T-helper 17 cell (primary cell): ENCODE data around the gene KATNAL1. TPM values are rescaled to one million over a fixed set of nuclear protein-coding genes. Genes with fewer than 3 reads are reported as not detected.

Experiments
- ATAC-seq: fragments of 150-1000 bp; cut with Tn5 transposase; 2 replicates; pipeline ENCODE4 v1.10.0; 2021; ENCODE audit warnings: mild to moderate bottlenecking, moderate library complexity
- DNase-seq, 3 donors: peaks; one replicate each; pipeline versions ENCODE4 v3.0.0 to v3.0.0-alpha.2; 2020 to 2021
- H3K9me3 ChIP-seq: one replicate; pipeline ENCODE4 v1.7.0; 2013; ENCODE audit warnings: low read length, mild to moderate bottlenecking; ENCODE audit not compliant: control insufficient read depth, poor library complexity, severe bottlenecking
- H3K27ac Mint-ChIP-seq: one replicate; pipeline ENCODE4 v1.8.0; 2022; ENCODE audit warnings: mild to moderate bottlenecking, moderate library complexity, mixed read lengths
- H3K27me3 Mint-ChIP-seq: one replicate; pipeline ENCODE4 v1.8.0; 2022; ENCODE audit warnings: mixed read lengths
- H3K36me3 Mint-ChIP-seq: one replicate; pipeline ENCODE4 v1.8.0; 2022; ENCODE audit warnings: low read depth, mixed read lengths
- H3K4me1 Mint-ChIP-seq: one replicate; pipeline ENCODE4 v1.8.0; 2022; ENCODE audit warnings: mild to moderate bottlenecking, mixed read lengths
- H3K4me3 Mint-ChIP-seq: one replicate; pipeline ENCODE4 v1.8.0; 2022; ENCODE audit warnings: mild to moderate bottlenecking, moderate library complexity, mixed read lengths
- total RNA-seq, 4 donors: library from RNA in 2 of 4; stranded (reverse) in 2 of 4; gene quantifications; one replicate each; pipeline ENCODE4 v1.2.3 and lab custom pipeline; 2022 to 2026

The KATNAL1 gene
- total RNA-seq, 2 donors from 2014 or later, result 10.6 to 11.8 TPM

- Mint-ChIP-seq H3K4me3 (no peak overlapping the region), H3K27me3 (no peaks in the 10 kb centered on the region), H3K27ac (no peak overlapping the region), H3K4me1 (peaks cover 7% of the 10 kb centered on the region), H3K36me3 (peaks cover 3% of the 10 kb centered on the region)
- ATAC-seq (no peak), DNase-seq (no peak)
- no peaks in the 10 kb centered on the region for H3K9me3 ChIP-seq
Measured at GRCh38 chr13:30322428-30322827, 15.1 kb upstream of the KATNAL1 start.

- ATAC-seq (no peak), DNase-seq (no peak)
- H3K27me3 Mint-ChIP-seq, result no peaks in the 10 kb centered on the region
- no peak overlapping the region for H3K4me3 Mint-ChIP-seq
- no peaks in the 10 kb centered on the region for H3K9me3 ChIP-seq
- peaks cover 3% of the 10 kb centered on the region for H3K36me3 Mint-ChIP-seq
- H3K27ac Mint-ChIP-seq, result no peak overlapping the region
- H3K4me1 Mint-ChIP-seq, result peaks cover 7% of the 10 kb centered on the region
Measured at GRCh38 chr13:30321256-30321655, 13.9 kb upstream of the KATNAL1 start.

- H3K9me3 ChIP-seq, result no peaks in the 10 kb centered on the region
- DNase-seq, result no peak
Measured at GRCh38 chr13:30319655-30320054, 12.3 kb upstream of the KATNAL1 start.

GRCh38 chr13:30319130-30319529 lies 11.8 kb upstream of the KATNAL1 start:
- Mint-ChIP-seq H3K4me3 (no peak overlapping the region), H3K36me3 (peaks cover 5% of the 10 kb centered on the region), H3K27me3 (no peaks in the 10 kb centered on the region), H3K4me1 (peaks cover 16% of the 10 kb centered on the region), H3K27ac (no peak overlapping the region)
- no peaks in the 10 kb centered on the region for H3K9me3 ChIP-seq
- DNase-seq (no peak), ATAC-seq (no peak)

More at GRCh38 chr13:30319655-30320054, 12.3 kb upstream of the KATNAL1 start:
- Mint-ChIP-seq H3K36me3 (peaks cover 3% of the 10 kb centered on the region), H3K4me1 (peaks cover 14% of the 10 kb centered on the region), H3K27me3 (no peaks in the 10 kb centered on the region), H3K4me3 (no peak overlapping the region), H3K27ac (no peak overlapping the region)
- no peak for ATAC-seq

GRCh38 chr13:30318026-30318425 lies 10.7 kb upstream of the KATNAL1 start:
- Mint-ChIP-seq H3K4me1 (peaks cover 15% of the 10 kb centered on the region), H3K36me3 (peaks cover 7% of the 10 kb centered on the region), H3K27me3 (no peaks in the 10 kb centered on the region), H3K4me3 (no peak overlapping the region), H3K27ac (no peak overlapping the region)
- no peak for DNase-seq
- no peak for ATAC-seq
- H3K9me3 ChIP-seq, result no peaks in the 10 kb centered on the region

GRCh38 chr13:30314562-30314961 lies 7.2 kb upstream of the KATNAL1 start:
- Mint-ChIP-seq H3K36me3 (peaks cover 4% of the 10 kb centered on the region), H3K27me3 (no peaks in the 10 kb centered on the region), H3K4me3 (no peak overlapping the region), H3K4me1 (peaks cover 12% of the 10 kb centered on the region), H3K27ac (no peak overlapping the region)
- ATAC-seq (no peak), DNase-seq (no peak)
- no peaks in the 10 kb centered on the region for H3K9me3 ChIP-seq

GRCh38 chr13:30314069-30314468 lies 6.7 kb upstream of the KATNAL1 start:
- Mint-ChIP-seq H3K36me3 (peaks cover 4% of the 10 kb centered on the region), H3K4me1 (peaks cover 12% of the 10 kb centered on the region), H3K4me3 (no peak overlapping the region), H3K27ac (no peak overlapping the region), H3K27me3 (no peaks in the 10 kb centered on the region)
- ATAC-seq (no peak), DNase-seq (no peak)
- H3K9me3 ChIP-seq, result no peaks in the 10 kb centered on the region

- ATAC-seq (no peak), DNase-seq (no peak)
- Mint-ChIP-seq H3K4me3 (no peak overlapping the region), H3K27ac (no peak overlapping the region), H3K36me3 (peaks cover 4% of the 10 kb centered on the region), H3K4me1 (peaks cover 18% of the 10 kb centered on the region), H3K27me3 (no peaks in the 10 kb centered on the region)
- H3K9me3 ChIP-seq, result no peaks in the 10 kb centered on the region
Measured at GRCh38 chr13:30313311-30313710, 6.0 kb upstream of the KATNAL1 start.

GRCh38 chr13:30312904-30313303 lies 5.6 kb upstream of the KATNAL1 start:
- peaks cover 18% of the 10 kb centered on the region for H3K4me1 Mint-ChIP-seq
- H3K4me3 Mint-ChIP-seq, result no peak overlapping the region
- peaks cover 4% of the 10 kb centered on the region for H3K36me3 Mint-ChIP-seq
- no peak for ATAC-seq
- no peaks in the 10 kb centered on the region for H3K9me3 ChIP-seq
- no peak overlapping the region for H3K27ac Mint-ChIP-seq
- H3K27me3 Mint-ChIP-seq, result no peaks in the 10 kb centered on the region
- no peak for DNase-seq

- H3K27me3 Mint-ChIP-seq, result no peaks in the 10 kb centered on the region
- H3K27ac Mint-ChIP-seq, result no peak overlapping the region
- H3K9me3 ChIP-seq, result no peaks in the 10 kb centered on the region
- no peak for ATAC-seq
- peak overlapping the region; percentile 25 for H3K4me3 Mint-ChIP-seq
- H3K4me1 Mint-ChIP-seq, result peaks cover 17% of the 10 kb centered on the region
- DNase-seq, result no peak
- H3K36me3 Mint-ChIP-seq, result no peaks in the 10 kb centered on the region
Measured at GRCh38 chr13:30308548-30308947, 1.2 kb upstream of the KATNAL1 start.

- no peaks in the 10 kb centered on the region for H3K36me3 Mint-ChIP-seq
- peaks cover 17% of the 10 kb centered on the region for H3K4me1 Mint-ChIP-seq
- DNase-seq (no peak), ATAC-seq (no peak)
- H3K27ac Mint-ChIP-seq, result peak overlapping the region; percentile 32
- H3K9me3 ChIP-seq, result no peaks in the 10 kb centered on the region
- peak overlapping the region; percentile 89 for H3K4me3 Mint-ChIP-seq
- H3K27me3 Mint-ChIP-seq, result no peaks in the 10 kb centered on the region
Measured at GRCh38 chr13:30307971-30308290, 580 bp upstream of the KATNAL1 start.

- ATAC-seq, result peak; percentile 93
- peaks cover 20% of the 10 kb centered on the region for H3K4me1 Mint-ChIP-seq
- no peaks in the 10 kb centered on the region for H3K36me3 Mint-ChIP-seq
- peak; percentile 81 to 86 (median 82) for DNase-seq
- no peaks in the 10 kb centered on the region for H3K27me3 Mint-ChIP-seq
- no peaks in the 10 kb centered on the region for H3K9me3 ChIP-seq
- peak overlapping the region; percentile 72 for H3K27ac Mint-ChIP-seq
- peak overlapping the region; percentile 89 for H3K4me3 Mint-ChIP-seq
Measured at GRCh38 chr13:30306762-30307193, 573 bp downstream of the KATNAL1 start.

GRCh38 chr13:30305456-30305970 lies 1.8 kb downstream of the KATNAL1 start:
- DNase-seq (no peak), ATAC-seq (no peak)
- H3K36me3 Mint-ChIP-seq, result no peaks in the 10 kb centered on the region
- no peaks in the 10 kb centered on the region for H3K27me3 Mint-ChIP-seq
- H3K4me1 Mint-ChIP-seq, result peaks cover 20% of the 10 kb centered on the region
- no peak overlapping the region for H3K4me3 Mint-ChIP-seq
- H3K27ac Mint-ChIP-seq, result no peak overlapping the region
- no peaks in the 10 kb centered on the region for H3K9me3 ChIP-seq

GRCh38 chr13:30303269-30303668 lies 4.1 kb downstream of the KATNAL1 start:
- Mint-ChIP-seq H3K36me3 (peaks cover 2% of the 10 kb centered on the region), H3K27ac (no peak overlapping the region), H3K4me1 (peaks cover 19% of the 10 kb centered on the region), H3K4me3 (no peak overlapping the region), H3K27me3 (no peaks in the 10 kb centered on the region)
- DNase-seq (no peak), ATAC-seq (no peak)
- H3K9me3 ChIP-seq, result no peaks in the 10 kb centered on the region
